Activated naive CD4-positive, alpha-beta T cell treated with anti-CD3 and anti-CD28 coated beads for 36 hours (primary cell): ENCODE results near the gene CENPX. TPM values are rescaled to one million over a fixed set of nuclear protein-coding genes. Genes with fewer than 3 reads are reported as not detected.

ENCODE experiments used
- CTCF ChIA-PET: fragments of 350-600 bp; sonication (Branson Sonifier 250); formaldehyde crosslinking; loops from one replicate; lab custom pipeline; 2021; ENCODE audit warnings: antibody characterized with exemption; lab: Charles Lee
- DNase-seq: peaks from one replicate; pipeline ENCODE4 v3.0.0-alpha.2; 2020
- H3K27ac Mint-ChIP-seq: one replicate; pipeline ENCODE4 v1.8.0; 2021; ENCODE audit warnings: mild to moderate bottlenecking, mixed read lengths
- H3K27me3 Mint-ChIP-seq: one replicate; pipeline ENCODE4 v1.8.0; 2021; ENCODE audit warnings: low read depth, mixed read lengths
- H3K36me3 Mint-ChIP-seq: one replicate; pipeline ENCODE4 v1.8.0; 2021; ENCODE audit warnings: low read depth, mixed read lengths
- H3K4me1 Mint-ChIP-seq: one replicate; pipeline ENCODE4 v1.8.0; 2021; ENCODE audit warnings: low read depth, mixed read lengths
- H3K4me3 Mint-ChIP-seq: one replicate; pipeline ENCODE4 v1.8.0; 2021; ENCODE audit warnings: mild to moderate bottlenecking, moderate library complexity, mixed read lengths
- H3K9me3 Mint-ChIP-seq: one replicate; pipeline ENCODE4 v1.8.0; 2021; ENCODE audit warnings: mixed read lengths
- intact Hi-C: fragments of 100-400 bp; cut with micrococcal nuclease; formaldehyde crosslinking; loops from one replicate; pipeline ENCODE4 v1.15.1; 2023
- total RNA-seq, 2 experiments: library from RNA; stranded (reverse); gene quantifications; one replicate each; pipeline ENCODE4 v1.2.3, GENCODE V29; 2021

The CENPX gene
- total RNA-seq, 2 experiments from 2014 or later, result 55.8 to 57.8 TPM

GRCh38 chr17:82018152-82018988 lies 4.3 kb downstream of the CENPX start:
- Mint-ChIP-seq H3K4me1 (peaks cover 16% of the 10 kb centered on the region), H3K36me3 (peaks cover 10% of the 10 kb centered on the region), H3K27me3 (no peaks in the 10 kb centered on the region), H3K9me3 (no peaks in the 10 kb centered on the region), H3K4me3 (no peak overlapping the region), H3K27ac (no peak overlapping the region)
- CTCF ChIA-PET, result interaction anchor here (1.0 to 7.3 kb wide), 2 partner anchors 57 to 59 kb away, joined by 4 to 95 read pairs; partner anchors contain the start of gene NOTUM
- no peak for DNase-seq
- intact Hi-C loops, result no loop called here

DNA sequence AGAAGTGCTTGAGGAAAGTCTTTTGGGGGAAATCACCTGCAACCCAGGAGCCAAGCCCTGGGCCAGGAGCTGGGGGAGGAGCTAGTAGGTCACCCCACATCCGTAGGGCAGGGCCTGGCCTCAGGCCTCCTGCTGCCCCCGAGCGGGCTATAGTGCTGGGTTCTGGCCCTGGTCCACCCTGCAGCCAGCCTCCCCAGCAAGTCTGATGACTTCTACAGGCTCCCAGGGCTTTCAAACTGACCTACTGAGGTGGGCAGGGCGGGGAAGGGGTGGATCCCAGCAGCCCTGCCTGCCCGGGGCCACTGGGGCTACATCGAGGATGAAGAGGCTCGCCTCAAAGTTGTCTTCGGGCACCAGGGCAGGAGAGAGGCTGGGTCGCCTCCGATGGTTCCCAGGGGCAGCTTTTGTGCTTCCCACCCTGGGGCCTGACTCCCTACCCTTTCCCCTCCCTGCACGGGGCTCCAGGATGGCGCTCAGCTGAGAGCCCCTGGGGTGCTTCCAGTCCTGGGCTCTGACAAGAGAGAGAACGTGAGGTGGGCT lies 5.0 kb downstream of the CENPX start:
- H3K4me1 Mint-ChIP-seq, result peaks cover 16% of the 10 kb centered on the region

DNA sequence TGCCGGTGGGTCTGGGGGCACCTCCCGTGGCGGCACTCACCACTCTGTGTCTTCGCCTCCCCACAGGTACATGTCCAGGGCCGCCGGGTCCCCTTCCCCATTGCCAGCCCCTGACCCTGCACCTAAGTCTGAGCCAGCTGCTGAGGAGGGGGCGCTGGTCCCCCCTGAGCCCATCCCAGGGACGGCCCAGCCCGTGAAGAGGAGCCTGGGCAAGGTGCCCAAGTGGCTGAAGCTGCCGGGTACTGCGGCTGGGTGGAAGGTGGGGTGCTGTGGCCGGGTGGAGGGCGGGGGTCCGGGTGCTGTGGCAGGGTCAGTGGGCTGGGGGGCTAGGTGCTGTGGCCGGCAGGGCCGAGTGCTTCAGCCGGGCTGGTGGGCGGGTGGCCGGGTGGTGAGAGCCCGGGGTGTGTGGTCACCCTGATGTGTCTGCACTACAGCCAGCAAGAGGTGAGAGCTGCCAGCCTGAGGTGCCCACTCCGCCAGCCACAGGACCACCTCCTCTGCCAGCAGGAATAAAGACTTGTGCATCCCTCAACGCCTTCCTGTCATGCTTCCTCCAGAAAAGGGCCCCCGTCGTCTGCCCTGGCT lies 5.7 kb downstream of the CENPX start:
- Mint-ChIP-seq H3K4me3 (no peak overlapping the region), H3K27me3 (no peaks in the 10 kb centered on the region), H3K36me3 (peaks cover 10% of the 10 kb centered on the region), H3K27ac (no peak overlapping the region), H3K9me3 (no peaks in the 10 kb centered on the region), H3K4me1 (peaks cover 16% of the 10 kb centered on the region)
- no peak for DNase-seq
- intact Hi-C loops, result no loop called here
- CTCF ChIA-PET, result interaction anchor here (1.0 kb wide), 1 partner anchor 57 kb away, joined by 4 read pairs; no protein-coding TSS in a partner anchor

More for the DNA sequence above, 5.0 kb downstream of the CENPX start:
- Mint-ChIP-seq H3K36me3 (peaks cover 10% of the 10 kb centered on the region), H3K27ac (no peak overlapping the region), H3K4me3 (no peak overlapping the region), H3K9me3 (no peaks in the 10 kb centered on the region), H3K27me3 (no peaks in the 10 kb centered on the region)
- DNase-seq, result no peak
- CTCF ChIA-PET, result interaction anchor here (1.0 kb wide), 1 partner anchor 58 kb away, joined by 4 read pairs; no protein-coding TSS in a partner anchor
- intact Hi-C loops, result no loop called here

DNA sequence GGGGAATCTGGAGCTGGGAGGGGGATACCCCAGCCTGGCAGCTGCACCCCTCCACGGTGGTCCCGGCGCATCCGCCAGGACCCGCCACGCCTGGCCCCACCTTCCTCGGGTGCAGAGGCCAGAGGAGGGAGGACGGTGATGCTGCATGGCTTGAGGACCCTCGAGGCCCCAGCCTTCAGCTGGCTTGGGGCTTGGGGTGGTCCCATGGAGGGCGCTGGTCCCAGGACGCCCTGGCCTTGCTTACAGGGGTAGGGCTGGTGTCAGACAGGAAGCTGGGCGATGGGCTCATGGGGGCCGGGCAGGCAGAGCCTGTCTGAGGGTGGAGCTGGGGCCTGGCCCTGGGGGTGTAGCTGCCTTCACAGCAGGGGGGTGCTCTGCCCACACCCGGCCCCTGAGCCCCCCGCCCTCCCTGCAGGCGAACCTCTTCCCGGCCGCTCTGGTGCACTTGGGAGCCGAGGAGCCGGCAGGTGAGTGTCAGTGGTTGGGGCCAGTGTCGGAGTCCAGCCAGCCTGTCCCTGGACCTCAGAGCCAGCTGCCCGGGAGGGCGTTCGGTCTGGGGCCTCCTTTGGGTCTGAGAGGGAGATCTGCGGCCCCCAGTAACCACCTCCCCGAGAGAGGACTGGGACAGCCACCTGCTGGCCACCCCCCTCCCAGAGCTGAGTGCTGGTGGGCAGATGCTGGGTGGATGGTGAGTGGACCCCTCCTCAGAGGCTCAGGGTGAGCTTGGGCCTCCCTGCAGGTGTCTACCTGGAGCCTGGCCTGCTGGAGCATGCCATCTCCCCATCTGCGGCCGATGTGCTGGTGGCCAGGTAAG lies 6.4 kb downstream of the CENPX start:
- Mint-ChIP-seq H3K4me1 (peaks cover 10% of the 10 kb centered on the region), H3K9me3 (no peaks in the 10 kb centered on the region), H3K27ac (no peak overlapping the region), H3K36me3 (peaks cover 5% of the 10 kb centered on the region), H3K4me3 (no peak overlapping the region), H3K27me3 (no peaks in the 10 kb centered on the region)
- no peak for DNase-seq
- intact Hi-C loops, result no loop called here
- CTCF ChIA-PET, result no interaction called here

GRCh38 chr17:82015311-82015971 lies 7.2 kb downstream of the CENPX start:
- H3K27ac Mint-ChIP-seq, result no peak overlapping the region
- H3K36me3 Mint-ChIP-seq, result peaks cover 5% of the 10 kb centered on the region
- no peak overlapping the region for H3K4me3 Mint-ChIP-seq
- CTCF ChIA-PET, result no interaction called here
- no peak for DNase-seq
- H3K9me3 Mint-ChIP-seq, result no peaks in the 10 kb centered on the region
- H3K4me1 Mint-ChIP-seq, result peaks cover 3% of the 10 kb centered on the region
- H3K27me3 Mint-ChIP-seq, result no peaks in the 10 kb centered on the region
- intact Hi-C loops, result no loop called here

GRCh38 chr17:82014971-82015310 lies 7.7 kb downstream of the CENPX start:
- intact Hi-C loops, result no loop called here
- peaks cover 5% of the 10 kb centered on the region for H3K36me3 Mint-ChIP-seq
- H3K4me3 Mint-ChIP-seq, result no peak overlapping the region
- no peak overlapping the region for H3K27ac Mint-ChIP-seq
- H3K9me3 Mint-ChIP-seq, result no peaks in the 10 kb centered on the region
- no peaks in the 10 kb centered on the region for H3K27me3 Mint-ChIP-seq
- CTCF ChIA-PET, result no interaction called here
- no peaks in the 10 kb centered on the region for H3K4me1 Mint-ChIP-seq
- no peak for DNase-seq

- no peak for DNase-seq
- H3K27ac Mint-ChIP-seq, result no peak overlapping the region
- peaks cover 5% of the 10 kb centered on the region for H3K36me3 Mint-ChIP-seq
- H3K27me3 Mint-ChIP-seq, result no peaks in the 10 kb centered on the region
- H3K9me3 Mint-ChIP-seq, result no peaks in the 10 kb centered on the region
- H3K4me3 Mint-ChIP-seq, result no peak overlapping the region
- intact Hi-C loops, result no loop called here
- no peaks in the 10 kb centered on the region for H3K4me1 Mint-ChIP-seq
- CTCF ChIA-PET, result no interaction called here
Observed at GRCh38 chr17:82014432-82014831, 8.2 kb downstream of the CENPX start.

GRCh38 chr17:82013772-82014321 lies 8.8 kb downstream of the CENPX start:
- Mint-ChIP-seq H3K4me3 (no peak overlapping the region), H3K27ac (no peak overlapping the region), H3K4me1 (no peaks in the 10 kb centered on the region), H3K9me3 (no peaks in the 10 kb centered on the region), H3K36me3 (peaks cover 3% of the 10 kb centered on the region), H3K27me3 (no peaks in the 10 kb centered on the region)
- no peak for DNase-seq
- intact Hi-C loops, result no loop called here
- CTCF ChIA-PET, result interaction anchor here (1.2 to 1.3 kb wide), 2 partner anchors 8 to 10 kb away, joined by 3 read pairs; partner anchors contain the start of gene CENPX

GRCh38 chr17:82013341-82013740 lies 9.3 kb downstream of the CENPX start:
- Mint-ChIP-seq H3K36me3 (no peaks in the 10 kb centered on the region), H3K27me3 (no peaks in the 10 kb centered on the region), H3K27ac (no peak overlapping the region), H3K4me3 (no peak overlapping the region), H3K4me1 (no peaks in the 10 kb centered on the region), H3K9me3 (no peaks in the 10 kb centered on the region)
- no peak for DNase-seq
- intact Hi-C loops, result no loop called here
- CTCF ChIA-PET, result interaction anchor here (1.2 to 1.3 kb wide), 2 partner anchors 9 to 10 kb away, joined by 3 read pairs; partner anchors contain the start of gene CENPX

GRCh38 chr17:82012640-82013295 lies 9.9 kb downstream of the CENPX start:
- no peak overlapping the region for H3K27ac Mint-ChIP-seq
- H3K36me3 Mint-ChIP-seq, result no peaks in the 10 kb centered on the region
- no peak overlapping the region for H3K4me3 Mint-ChIP-seq
- no peak for DNase-seq
- intact Hi-C loops, result no loop called here
- CTCF ChIA-PET, result interaction anchor here (0.6 to 1.3 kb wide), 4 partner anchors 9 to 17 kb away, joined by 3 to 6 read pairs (median 4); partner anchors contain the start of gene CENPX
- no peaks in the 10 kb centered on the region for H3K4me1 Mint-ChIP-seq
- H3K9me3 Mint-ChIP-seq, result no peaks in the 10 kb centered on the region
- H3K27me3 Mint-ChIP-seq, result no peaks in the 10 kb centered on the region

- intact Hi-C loops, result no loop called here
- no peaks in the 10 kb centered on the region for H3K36me3 Mint-ChIP-seq
- CTCF ChIA-PET, result interaction anchor here (0.6 to 0.9 kb wide), 2 partner anchors 10 to 17 kb away, joined by 5 to 6 read pairs; no protein-coding TSS in a partner anchor
- no peak overlapping the region for H3K27ac Mint-ChIP-seq
- H3K9me3 Mint-ChIP-seq, result no peaks in the 10 kb centered on the region
- H3K4me1 Mint-ChIP-seq, result no peaks in the 10 kb centered on the region
- no peak overlapping the region for H3K4me3 Mint-ChIP-seq
- no peak for DNase-seq
- H3K27me3 Mint-ChIP-seq, result no peaks in the 10 kb centered on the region
Observed at GRCh38 chr17:82012261-82012639, 10.4 kb downstream of the CENPX start.
